Skeletal muscle satellite cell (primary cell): ENCODE data around the gene XPC.
A peak's percentile ranks its signal among the peaks of the same experiment; 100 is the strongest.

Source experiments
- H3K27me3 ChIP-seq: 2 replicates; pipeline ENCODE4 v1.7.0; 2013; ENCODE audit warnings: low read length; ENCODE audit not compliant: control insufficient read depth, insufficient read depth
- H3K36me3 ChIP-seq: 2 replicates; pipeline ENCODE4 v1.7.0; 2013; ENCODE audit warnings: mild to moderate bottlenecking, control low read depth, low read length; ENCODE audit not compliant: insufficient read depth
- H3K4me1 ChIP-seq: 2 replicates; pipeline ENCODE4 v1.7.0; 2013; ENCODE audit warnings: low read length; ENCODE audit not compliant: control insufficient read depth, insufficient read depth
- H3K4me2 ChIP-seq: 2 replicates; pipeline ENCODE4 v1.7.0; 2013; ENCODE audit warnings: mild to moderate bottlenecking, low read length
- H3K4me3 ChIP-seq: 2 replicates; pipeline ENCODE4 v1.7.0; 2013; ENCODE audit warnings: low read length
- H3K9ac ChIP-seq: 2 replicates; pipeline ENCODE4 v1.7.0; 2013; ENCODE audit warnings: mild to moderate bottlenecking, low read depth, low read length, moderate library complexity
- H3K9me3 ChIP-seq: replicated peaks from 2 replicates; pipeline ENCODE4 v1.7.0; 2013; ENCODE audit warnings: mild to moderate bottlenecking, control low read depth, low read length

Gene XPC

DNA sequence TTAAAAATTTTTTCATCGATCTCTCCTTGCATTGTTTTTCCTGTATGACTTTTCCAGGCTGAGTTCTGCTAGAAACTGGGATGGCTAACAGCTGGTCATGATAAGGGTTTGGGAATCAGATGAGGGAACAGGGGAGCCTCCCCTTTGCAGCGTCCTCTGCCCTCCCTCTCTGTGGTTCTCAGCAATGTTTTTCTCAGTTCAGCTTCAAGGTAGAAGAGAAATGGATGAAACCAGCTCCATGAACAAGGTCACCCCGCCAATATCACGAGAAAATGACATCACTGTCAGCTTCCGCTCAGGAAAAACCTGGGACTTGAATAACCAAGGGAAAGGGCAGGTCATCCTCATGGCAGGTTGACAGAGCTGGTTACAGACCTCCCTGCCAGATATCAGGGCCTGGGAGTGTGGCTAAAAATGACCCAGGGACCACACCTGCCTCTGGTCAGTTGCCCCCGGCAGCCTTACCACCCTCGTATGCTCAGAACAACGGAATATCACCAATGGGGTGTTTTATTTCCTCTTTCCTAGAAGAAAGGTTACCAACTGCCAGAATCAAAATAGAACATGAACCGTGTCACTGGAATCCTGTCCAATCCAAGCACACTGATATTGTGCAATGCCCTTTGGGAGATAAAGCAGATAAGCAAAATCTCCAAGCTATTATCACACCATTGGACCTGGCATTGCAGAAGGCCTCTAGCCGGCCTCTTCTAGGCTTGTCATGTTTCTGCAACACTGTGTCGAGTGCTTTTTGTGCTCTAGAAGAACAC is 26.3 kb upstream of the XPC start:
- no peaks in the 10 kb centered on the region for H3K36me3 ChIP-seq
- no peak overlapping the region for H3K9ac ChIP-seq
- H3K4me2 ChIP-seq = peak overlapping the region; percentile 14
- peaks cover 41% of the 10 kb centered on the region for H3K4me1 ChIP-seq
- no peaks in the 10 kb centered on the region for H3K9me3 ChIP-seq
- no peak overlapping the region for H3K4me3 ChIP-seq
- no peaks in the 10 kb centered on the region for H3K27me3 ChIP-seq

GRCh38 chr3:14203521-14204079 is 25.2 kb upstream of the XPC start:
- Histone ChIP-seq H3K4me1 (peaks cover 35% of the 10 kb centered on the region), H3K4me2 (no peak overlapping the region), H3K4me3 (no peak overlapping the region), H3K9ac (no peak overlapping the region), H3K27me3 (no peaks in the 10 kb centered on the region), H3K9me3 (no peaks in the 10 kb centered on the region), H3K36me3 (no peaks in the 10 kb centered on the region)

DNA sequence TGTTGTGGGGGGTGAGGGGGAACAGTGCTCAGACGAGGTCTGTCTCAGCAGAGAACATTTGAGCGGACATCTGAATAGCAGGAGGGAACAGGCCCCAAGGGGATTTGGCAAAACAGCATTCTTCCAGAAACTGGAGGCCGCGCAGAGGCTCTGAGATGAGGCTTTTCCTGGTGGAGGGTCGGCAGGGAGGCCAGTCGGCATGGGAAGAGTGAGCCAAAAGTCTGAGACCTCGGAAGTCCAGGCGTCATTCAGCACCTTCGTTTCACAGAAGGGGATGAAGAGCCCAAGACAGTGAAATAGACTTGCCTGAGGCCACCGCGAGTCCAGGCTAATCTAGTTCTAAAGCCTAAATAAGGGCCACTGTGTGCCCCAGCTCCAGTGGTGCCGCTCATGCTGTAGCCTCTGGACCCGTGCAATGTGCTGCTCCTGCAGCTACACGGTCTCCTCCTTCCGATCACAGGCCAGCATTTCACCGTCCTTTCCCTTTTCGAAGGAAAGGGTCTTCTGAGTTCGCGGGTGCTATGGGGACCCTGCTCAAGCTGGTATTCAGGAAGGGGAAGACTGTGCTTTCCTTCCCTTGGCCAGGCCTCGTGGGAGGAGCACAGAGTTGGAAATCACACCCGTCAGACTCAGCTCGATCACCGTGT is 24.6 kb upstream of the XPC start:
- Histone ChIP-seq H3K9me3 (no peaks in the 10 kb centered on the region), H3K36me3 (no peaks in the 10 kb centered on the region), H3K4me3 (no peak overlapping the region), H3K9ac (no peak overlapping the region), H3K27me3 (no peaks in the 10 kb centered on the region), H3K4me2 (no peak overlapping the region), H3K4me1 (peaks cover 34% of the 10 kb centered on the region)

DNA sequence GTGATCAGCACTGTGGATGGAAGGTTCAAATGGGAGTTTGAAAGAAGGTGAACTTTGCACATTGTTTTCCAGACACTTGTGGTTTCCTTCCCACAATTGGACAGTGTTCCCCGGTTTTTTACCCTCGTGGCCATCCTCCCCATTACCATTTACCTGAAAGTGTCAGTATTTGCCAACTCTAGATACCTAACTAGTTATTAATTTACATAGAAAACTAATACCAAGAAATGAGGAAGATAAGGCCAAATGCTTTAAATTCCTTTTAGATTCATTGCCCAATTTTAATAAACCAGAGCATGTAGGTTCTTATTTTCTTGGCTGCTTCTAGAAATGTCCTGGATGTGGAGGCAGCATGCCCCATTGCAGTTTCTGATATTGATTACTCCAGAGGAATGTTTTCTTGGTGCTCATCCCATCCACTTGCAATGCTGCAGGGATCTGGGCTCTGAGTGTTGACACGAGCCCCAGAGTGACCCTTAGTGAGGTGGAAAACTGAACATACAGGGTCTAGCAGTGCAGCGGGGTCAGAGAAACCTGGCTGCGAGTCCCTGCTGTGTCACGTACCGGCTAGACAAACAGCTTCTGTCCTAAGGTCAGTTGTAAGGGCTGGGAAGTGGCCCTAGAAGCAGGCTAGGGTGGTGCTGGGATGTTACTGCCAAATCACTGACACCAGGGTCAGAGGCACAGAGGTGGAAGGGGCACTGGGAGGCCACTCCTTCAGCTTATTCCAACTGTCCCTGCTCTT is 23.7 kb upstream of the XPC start:
- Histone ChIP-seq H3K9me3 (no peaks in the 10 kb centered on the region), H3K4me3 (no peak overlapping the region), H3K4me1 (peaks cover 34% of the 10 kb centered on the region), H3K9ac (no peak overlapping the region), H3K4me2 (no peak overlapping the region), H3K27me3 (no peaks in the 10 kb centered on the region), H3K36me3 (no peaks in the 10 kb centered on the region)

DNA sequence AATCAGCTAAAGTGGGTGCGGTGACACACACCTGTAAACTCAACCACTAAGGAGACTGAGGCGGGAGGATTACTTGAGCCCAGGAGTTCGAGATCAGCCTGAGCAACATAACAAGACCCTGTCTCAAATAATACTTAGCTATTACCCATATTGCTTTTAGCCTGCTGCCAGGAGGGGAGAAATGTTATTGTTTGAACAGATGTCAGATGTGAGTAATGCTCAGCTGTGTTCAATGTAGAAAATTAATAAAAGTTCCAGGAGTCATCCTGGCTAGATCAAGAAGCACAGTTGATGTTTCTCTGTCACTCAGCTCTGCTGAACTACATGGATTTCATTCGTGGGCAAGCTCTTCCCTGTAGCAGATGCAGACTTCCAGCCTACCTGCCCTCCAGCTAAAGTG is 22.4 kb upstream of the XPC start:
- Histone ChIP-seq H3K4me3 (no peak overlapping the region), H3K9ac (no peak overlapping the region), H3K4me2 (no peak overlapping the region), H3K4me1 (peaks cover 34% of the 10 kb centered on the region), H3K9me3 (no peaks in the 10 kb centered on the region), H3K27me3 (no peaks in the 10 kb centered on the region), H3K36me3 (no peaks in the 10 kb centered on the region)

GRCh38 chr3:14200276-14200675 is 21.9 kb upstream of the XPC start:
- H3K36me3 ChIP-seq = no peaks in the 10 kb centered on the region
- no peaks in the 10 kb centered on the region for H3K9me3 ChIP-seq
- no peaks in the 10 kb centered on the region for H3K27me3 ChIP-seq
- H3K4me2 ChIP-seq = no peak overlapping the region
- no peak overlapping the region for H3K4me3 ChIP-seq
- H3K4me1 ChIP-seq = peaks cover 34% of the 10 kb centered on the region
- H3K9ac ChIP-seq = no peak overlapping the region

GRCh38 chr3:14199641-14200040 is 21.2 kb upstream of the XPC start:
- H3K27me3 ChIP-seq = no peaks in the 10 kb centered on the region
- H3K36me3 ChIP-seq = no peaks in the 10 kb centered on the region
- H3K4me1 ChIP-seq = peaks cover 29% of the 10 kb centered on the region
- no peak overlapping the region for H3K9ac ChIP-seq
- H3K4me2 ChIP-seq = no peak overlapping the region
- H3K9me3 ChIP-seq = no peaks in the 10 kb centered on the region
- no peak overlapping the region for H3K4me3 ChIP-seq

- no peaks in the 10 kb centered on the region for H3K9me3 ChIP-seq
- H3K36me3 ChIP-seq = no peaks in the 10 kb centered on the region
- H3K4me1 ChIP-seq = no peaks in the 10 kb centered on the region
- no peaks in the 10 kb centered on the region for H3K27me3 ChIP-seq
- no peak overlapping the region for H3K4me3 ChIP-seq
- no peak overlapping the region for H3K9ac ChIP-seq
- H3K4me2 ChIP-seq = no peak overlapping the region
Measured at GRCh38 chr3:14194865-14195264, 16.5 kb upstream of the XPC start.

GRCh38 chr3:14188041-14188754 is 9.8 kb upstream of the XPC start:
- Histone ChIP-seq H3K4me2 (no peak overlapping the region), H3K9me3 (no peaks in the 10 kb centered on the region)

DNA sequence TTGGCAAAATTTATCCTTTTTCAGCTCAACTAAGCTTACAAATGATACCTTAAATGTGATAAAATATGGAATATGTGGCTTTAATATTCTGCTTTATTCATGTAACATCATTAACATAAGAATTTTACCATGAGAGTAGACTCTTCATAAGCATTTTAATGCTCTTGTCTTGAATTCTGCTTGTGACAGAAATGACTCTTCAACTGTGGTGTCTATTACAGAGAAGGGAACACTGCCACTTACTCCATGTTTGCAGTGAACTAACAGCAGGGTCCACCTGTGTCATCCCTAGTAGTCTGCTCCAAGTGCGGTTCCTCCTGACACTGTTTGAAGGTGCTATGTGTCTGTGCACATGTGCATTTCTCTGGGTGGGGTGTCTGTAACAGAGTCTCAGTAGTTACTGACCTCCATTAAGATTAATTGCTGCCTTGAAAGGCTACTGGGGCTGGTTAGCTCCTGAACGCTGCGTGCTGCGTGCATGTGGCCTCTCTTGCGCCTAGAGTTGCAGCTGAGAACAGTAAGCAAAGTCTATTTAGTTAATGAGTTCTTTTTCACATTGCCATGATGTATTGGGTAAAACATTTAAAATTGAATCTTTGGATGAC is 8.6 kb upstream of the XPC start:
- H3K9ac ChIP-seq = no peak overlapping the region

More at GRCh38 chr3:14188041-14188754, 9.8 kb upstream of the XPC start:
- H3K4me3 ChIP-seq = no peak overlapping the region
- H3K9ac ChIP-seq = no peak overlapping the region
- peaks cover 25% of the 10 kb centered on the region for H3K36me3 ChIP-seq
- H3K4me1 ChIP-seq = no peaks in the 10 kb centered on the region
- H3K27me3 ChIP-seq = no peaks in the 10 kb centered on the region

More for the DNA sequence above, 8.6 kb upstream of the XPC start:
- H3K4me2 ChIP-seq = no peak overlapping the region
- no peak overlapping the region for H3K4me3 ChIP-seq
- no peaks in the 10 kb centered on the region for H3K4me1 ChIP-seq
- peaks cover 29% of the 10 kb centered on the region for H3K36me3 ChIP-seq
- no peaks in the 10 kb centered on the region for H3K9me3 ChIP-seq
- H3K27me3 ChIP-seq = no peaks in the 10 kb centered on the region
